HEK293T (cell line): ENCODE data around the gene MRPS10.
"Not testable (repeated sequence)": the region's sequence is repeated elsewhere in the genome, so short reads cannot be mapped to it uniquely, and the experiment has no call there.

ENCODE experiments used
- CTCF ChIA-PET: fragments of 350-600 bp; formaldehyde crosslinking; extraction: SDS; loops from one replicate; lab custom pipeline; 2021; ENCODE audit warnings: antibody characterized with exemption, inconsistent platforms; lab: Yijun Ruan, JAX
- POLR2A ChIA-PET: fragments of 350-600 bp; formaldehyde crosslinking; extraction: SDS; loops from one replicate; lab custom pipeline; 2020; ENCODE audit warnings: antibody characterized with exemption, inconsistent platforms; lab: Yijun Ruan, JAX
- DNase-seq: peaks from one replicate; pipeline ENCODE4 v3.0.0; 2012; ENCODE audit warnings: mixed read lengths; ENCODE audit errors: extremely low spot score
- ARNT ChIP-seq: fragments of 450-650 bp; IDR thresholded peaks from 2 replicates; pipeline ENCODE4 v1.6.1; 2017; ENCODE audit warnings: mild to moderate bottlenecking
- BHLHE40 ChIP-seq: fragments of 450-650 bp; IDR thresholded peaks from 2 replicates; pipeline ENCODE4 v1.6.1; 2016; ENCODE audit warnings: mild to moderate bottlenecking, moderate library complexity, borderline replicate concordance
- CTBP1 ChIP-seq: fragments of 450-650 bp; IDR thresholded peaks from 2 replicates; pipeline ENCODE4 v1.6.1; 2016; ENCODE audit warnings: borderline replicate concordance
- ELF4 ChIP-seq: fragments of 450-650 bp; IDR thresholded peaks from 2 replicates; pipeline ENCODE4 v1.6.1; 2017; ENCODE audit warnings: antibody characterized with exemption
- FOXA1 ChIP-seq: fragments of 450-650 bp; IDR thresholded peaks from 2 replicates; pipeline ENCODE4 v1.6.1; 2016; ENCODE audit warnings: mild to moderate bottlenecking
- FOXK2 ChIP-seq: fragments of 450-650 bp; IDR thresholded peaks from 2 replicates; pipeline ENCODE4 v1.6.1; 2016; ENCODE audit warnings: mild to moderate bottlenecking
- FOXM1 ChIP-seq: fragments of 450-650 bp; IDR thresholded peaks from 2 replicates; pipeline ENCODE4 v1.6.1; 2017; ENCODE audit warnings: mild to moderate bottlenecking, borderline replicate concordance
- HDGF ChIP-seq: fragments of 450-650 bp; IDR thresholded peaks from 2 replicates; pipeline ENCODE4 v1.6.1; 2017; ENCODE audit warnings: antibody characterized with exemption, borderline replicate concordance
- L3MBTL2 ChIP-seq: fragments of 450-650 bp; conservative IDR thresholded peaks from 2 replicates; pipeline ENCODE4 v1.6.1; 2016; ENCODE audit warnings: mild to moderate bottlenecking
- LEF1 ChIP-seq: fragments of 450-650 bp; IDR thresholded peaks from 2 replicates; pipeline ENCODE4 v1.6.1; 2017; ENCODE audit warnings: mild to moderate bottlenecking, borderline replicate concordance
- NFRKB ChIP-seq: fragments of 450-650 bp; IDR thresholded peaks from 2 replicates; pipeline ENCODE4 v1.6.1; 2016; ENCODE audit warnings: mild to moderate bottlenecking, moderate library complexity
- PKNOX1 ChIP-seq: fragments of 450-650 bp; IDR thresholded peaks from 2 replicates; pipeline ENCODE4 v1.6.1; 2016
- SP1 ChIP-seq: fragments of 450-650 bp; IDR thresholded peaks from 2 replicates; pipeline ENCODE4 v1.6.1; 2017
- SUZ12 ChIP-seq: fragments of 450-650 bp; IDR thresholded peaks from 2 replicates; pipeline ENCODE4 v1.6.1; 2016; ENCODE audit warnings: mild to moderate bottlenecking
- TARDBP ChIP-seq: fragments of 450-650 bp; IDR thresholded peaks from 2 replicates; pipeline ENCODE4 v1.6.1; 2016
- ZNF384 ChIP-seq: fragments of 450-650 bp; IDR thresholded peaks from 2 replicates; pipeline ENCODE4 v1.6.1; 2016

MRPS10 gene

GRCh38 chr6:42221546-42221945 lies 3.9 kb upstream of the MRPS10 start:
- no peak for DNase-seq
- ChIA-PET POLR2A (no interaction called here), CTCF (no interaction called here)
- TF ChIP-seq FOXA1 (no peak), ARNT (no peak), ZNF384 (no peak), PKNOX1 (no peak), SUZ12 (no peak), ELF4 (no peak), BHLHE40 (no peak), TARDBP (no peak), CTBP1 (no peak), SP1 (no peak), LEF1 (no peak), FOXM1 (no peak), HDGF (no peak), L3MBTL2 (no peak), FOXK2 (no peak)

- POLR2A ChIA-PET: no interaction called here
These were observed 3.1 kb upstream of the MRPS10 start for GRCh38 chr6:42220807-42221206.

GRCh38 chr6:42217157-42217518 lies 523 bp downstream of the MRPS10 start:
- ChIA-PET CTCF (no interaction called here), POLR2A (interaction anchor here (0.7 to 2.4 kb wide), 6 partner anchors 10 to 330 kb away, joined by 3 to 14 read pairs (median 4); no protein-coding TSS in a partner anchor)
- TF ChIP-seq FOXK2 (no peak), SUZ12 (no peak), ELF4 (no peak)
- no peak for DNase-seq

More at GRCh38 chr6:42220807-42221206, 3.1 kb upstream of the MRPS10 start:
- no peak for DNase-seq
- TF ChIP-seq TARDBP (no peak), CTBP1 (no peak), LEF1 (no peak), SUZ12 (no peak), ARNT (no peak), ZNF384 (no peak), ELF4 (no peak), SP1 (no peak), FOXA1 (no peak)
- CTCF ChIA-PET: no interaction called here

- DNase-seq, CTCF ChIA-PET: not testable (repeated sequence)
- POLR2A ChIA-PET: interaction anchor here (0.9 to 2.4 kb wide), 5 partner anchors 10 to 331 kb away, joined by 3 to 14 read pairs (median 4); no protein-coding TSS in a partner anchor
These were observed 1.2 kb downstream of the MRPS10 start for GRCh38 chr6:42216495-42216894.

GRCh38 chr6:42212442-42212841 lies 5.2 kb downstream of the MRPS10 start:
- ChIA-PET CTCF (no interaction called here), POLR2A (no interaction called here)
- no peak for TF ChIP-seq BHLHE40
- TF ChIP-seq LEF1: no peak
- no peak for TF ChIP-seq TARDBP
- TF ChIP-seq L3MBTL2: no peak
- no peak for TF ChIP-seq PKNOX1
- TF ChIP-seq SP1: no peak
- TF ChIP-seq FOXM1: no peak
- TF ChIP-seq ELF4: no peak
- TF ChIP-seq FOXK2: no peak
- no peak for DNase-seq

- DNase-seq: no peak
- ChIA-PET CTCF (no interaction called here), POLR2A (no interaction called here)
- TF ChIP-seq NFRKB (no peak), ZNF384 (no peak), TARDBP (no peak), FOXM1 (no peak), ELF4 (no peak), SUZ12 (no peak), HDGF (no peak), LEF1 (no peak), L3MBTL2 (no peak), SP1 (no peak), ARNT (no peak)
These were observed 5.9 kb downstream of the MRPS10 start for GRCh38 chr6:42211726-42212125.

GRCh38 chr6:42210551-42210950 lies 7.1 kb downstream of the MRPS10 start:
- no peak for DNase-seq
- TF ChIP-seq HDGF (no peak), FOXM1 (no peak), L3MBTL2 (no peak), SUZ12 (no peak), FOXA1 (no peak), ARNT (no peak), ZNF384 (no peak), CTBP1 (no peak), FOXK2 (no peak), NFRKB (no peak), TARDBP (no peak), LEF1 (no peak), BHLHE40 (no peak), SP1 (no peak), PKNOX1 (no peak)
- POLR2A ChIA-PET: no interaction called here
- CTCF ChIA-PET: no interaction called here

- POLR2A ChIA-PET, DNase-seq, CTCF ChIA-PET: not testable (repeated sequence)
These were observed 10.1 kb downstream of the MRPS10 start for GRCh38 chr6:42207559-42207958.
